Measurements from ENCODE around the gene ADCK1. TPM values are rescaled to one million over a fixed set of nuclear protein-coding genes. Genes with fewer than 3 reads are reported as not detected.

ADCK1 gene
- total and polyA plus RNA-seq, 2 experiments from 2014 or later: 6.7 to 11.2 TPM

DNA sequence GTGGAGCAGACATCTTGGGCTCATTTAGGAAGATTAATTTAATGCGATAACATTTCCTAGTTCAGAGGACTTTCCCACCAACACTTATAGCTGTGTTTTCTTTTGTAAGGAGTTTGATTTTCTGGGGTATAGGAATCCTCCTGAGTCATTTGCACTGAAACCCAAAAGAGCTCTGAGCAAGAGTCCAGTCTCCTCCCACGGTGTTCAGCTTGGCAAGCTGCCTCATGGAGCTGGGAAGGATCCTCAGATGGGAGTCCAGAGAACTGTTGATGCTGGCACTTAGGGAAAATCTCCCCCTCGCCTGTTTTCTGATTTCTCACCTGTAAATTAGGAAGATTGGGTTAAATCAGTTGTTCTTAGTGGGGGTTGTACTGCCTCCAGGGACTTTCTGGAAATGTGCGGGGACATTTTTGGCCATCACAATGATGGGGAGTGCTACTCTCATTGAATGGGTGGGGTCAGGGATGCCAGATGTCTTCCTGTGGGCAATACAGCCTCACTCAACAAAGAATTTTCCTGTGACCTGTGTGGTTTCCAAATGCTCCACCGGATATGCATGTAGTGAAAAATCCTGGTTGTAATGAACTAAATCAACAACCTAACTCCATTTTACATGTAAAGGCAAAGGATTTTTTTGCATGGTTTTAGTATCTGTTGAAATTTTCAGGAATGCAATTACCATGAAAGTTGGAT, 150.6 kb downstream of the ADCK1 start:
- Histone ChIP-seq H3K4me2 (no peak overlapping the region), H3K4me1 (ENCODE audit: insufficient read depth) (no peaks in the 10 kb centered on the region), H4K20me1 (replicated peaks; ENCODE audit: insufficient read depth) (no peaks in the 10 kb centered on the region), H3K27ac (ENCODE audit: low read depth) (no peak overlapping the region), H3K9me2 (ENCODE audit: insufficient read depth) (no peaks in the 10 kb centered on the region; the same call in 1 of the 2 replicates), H3K36me3 (ENCODE audit: insufficient read depth) (no peaks in the 10 kb centered on the region), H3F3A (replicated peaks; ENCODE audit: low read depth) (no peaks in the 10 kb centered on the region), H2AFZ (0 out of 2 replicates have a peak overlapping the region, but pooled peaks have one; percentile 43), H3K27me3 (ENCODE audit: insufficient read depth) (no peaks in the 10 kb centered on the region), H3K4me3 (no peak overlapping the region), H3K79me2 (replicated peaks; ENCODE audit: insufficient read depth) (no peaks in the 10 kb centered on the region)
- peaks cover 50% of the 10 kb centered on the region for H3K9me3 Mint-ChIP-seq
- H3K36me3 Mint-ChIP-seq (ENCODE audit: low read depth): peaks cover 11% of the 10 kb centered on the region
- peaks cover 2% of the 10 kb centered on the region for H3K27me3 Mint-ChIP-seq (ENCODE audit: insufficient read depth, low read depth, poor library complexity)
- no peak overlapping the region for H3K27ac Mint-ChIP-seq
- H3K4me3 Mint-ChIP-seq: no peak overlapping the region
- DNase-seq (ENCODE audit: low spot score): no peak
- no peaks in the 10 kb centered on the region; the same call in 2 of the 3 replicates for H3K4me1 Mint-ChIP-seq
- TF ChIP-seq EZH2phosphoT487 (IDR thresholded peaks at IDR 0.05; ENCODE audit: unreplicated experiment) (no peak), NANOG (IDR thresholded peaks at IDR 0.05; ENCODE audit: borderline replicate concordance) (no peak), ZNF114 (CRISPR knock-in tag; IDR thresholded peaks at IDR 0.05) (no peak), POLR2AphosphoS5 (IDR thresholded peaks at IDR 0.05; ENCODE audit: low read depth) (no peak), ZNF331 (CRISPR knock-in tag; IDR thresholded peaks at IDR 0.05; ENCODE audit: low read depth) (no peak), CREB1 (CRISPR knock-in tag; IDR thresholded peaks at IDR 0.05; ENCODE audit: low read depth) (no peak), JUNB (IDR thresholded peaks at IDR 0.05; ENCODE audit: unreplicated experiment) (no peak), STAT1 (IDR thresholded peaks at IDR 0.05; ENCODE audit: unreplicated experiment) (no peak), EZH2 (IDR thresholded peaks at IDR 0.05; ENCODE audit: low read depth, unreplicated experiment) (no peak)
- TF ChIP-seq, protein P1, sequence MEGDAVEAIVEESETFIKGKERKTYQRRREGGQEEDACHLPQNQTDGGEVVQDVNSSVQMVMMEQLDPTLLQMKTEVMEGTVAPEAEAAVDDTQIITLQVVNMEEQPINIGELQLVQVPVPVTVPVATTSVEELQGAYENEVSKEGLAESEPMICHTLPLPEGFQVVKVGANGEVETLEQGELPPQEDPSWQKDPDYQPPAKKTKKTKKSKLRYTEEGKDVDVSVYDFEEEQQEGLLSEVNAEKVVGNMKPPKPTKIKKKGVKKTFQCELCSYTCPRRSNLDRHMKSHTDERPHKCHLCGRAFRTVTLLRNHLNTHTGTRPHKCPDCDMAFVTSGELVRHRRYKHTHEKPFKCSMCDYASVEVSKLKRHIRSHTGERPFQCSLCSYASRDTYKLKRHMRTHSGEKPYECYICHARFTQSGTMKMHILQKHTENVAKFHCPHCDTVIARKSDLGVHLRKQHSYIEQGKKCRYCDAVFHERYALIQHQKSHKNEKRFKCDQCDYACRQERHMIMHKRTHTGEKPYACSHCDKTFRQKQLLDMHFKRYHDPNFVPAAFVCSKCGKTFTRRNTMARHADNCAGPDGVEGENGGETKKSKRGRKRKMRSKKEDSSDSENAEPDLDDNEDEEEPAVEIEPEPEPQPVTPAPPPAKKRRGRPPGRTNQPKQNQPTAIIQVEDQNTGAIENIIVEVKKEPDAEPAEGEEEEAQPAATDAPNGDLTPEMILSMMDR (conservative IDR thresholded peaks at IDR 0.05; ENCODE audit: low read depth in 2 of 2): no peak
- TF ChIP-seq, protein P2, sequence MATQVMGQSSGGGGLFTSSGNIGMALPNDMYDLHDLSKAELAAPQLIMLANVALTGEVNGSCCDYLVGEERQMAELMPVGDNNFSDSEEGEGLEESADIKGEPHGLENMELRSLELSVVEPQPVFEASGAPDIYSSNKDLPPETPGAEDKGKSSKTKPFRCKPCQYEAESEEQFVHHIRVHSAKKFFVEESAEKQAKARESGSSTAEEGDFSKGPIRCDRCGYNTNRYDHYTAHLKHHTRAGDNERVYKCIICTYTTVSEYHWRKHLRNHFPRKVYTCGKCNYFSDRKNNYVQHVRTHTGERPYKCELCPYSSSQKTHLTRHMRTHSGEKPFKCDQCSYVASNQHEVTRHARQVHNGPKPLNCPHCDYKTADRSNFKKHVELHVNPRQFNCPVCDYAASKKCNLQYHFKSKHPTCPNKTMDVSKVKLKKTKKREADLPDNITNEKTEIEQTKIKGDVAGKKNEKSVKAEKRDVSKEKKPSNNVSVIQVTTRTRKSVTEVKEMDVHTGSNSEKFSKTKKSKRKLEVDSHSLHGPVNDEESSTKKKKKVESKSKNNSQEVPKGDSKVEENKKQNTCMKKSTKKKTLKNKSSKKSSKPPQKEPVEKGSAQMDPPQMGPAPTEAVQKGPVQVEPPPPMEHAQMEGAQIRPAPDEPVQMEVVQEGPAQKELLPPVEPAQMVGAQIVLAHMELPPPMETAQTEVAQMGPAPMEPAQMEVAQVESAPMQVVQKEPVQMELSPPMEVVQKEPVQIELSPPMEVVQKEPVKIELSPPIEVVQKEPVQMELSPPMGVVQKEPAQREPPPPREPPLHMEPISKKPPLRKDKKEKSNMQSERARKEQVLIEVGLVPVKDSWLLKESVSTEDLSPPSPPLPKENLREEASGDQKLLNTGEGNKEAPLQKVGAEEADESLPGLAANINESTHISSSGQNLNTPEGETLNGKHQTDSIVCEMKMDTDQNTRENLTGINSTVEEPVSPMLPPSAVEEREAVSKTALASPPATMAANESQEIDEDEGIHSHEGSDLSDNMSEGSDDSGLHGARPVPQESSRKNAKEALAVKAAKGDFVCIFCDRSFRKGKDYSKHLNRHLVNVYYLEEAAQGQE (IDR thresholded peaks at IDR 0.05; ENCODE audit: unreplicated experiment): no peak
- TF ChIP-seq, protein P3, sequence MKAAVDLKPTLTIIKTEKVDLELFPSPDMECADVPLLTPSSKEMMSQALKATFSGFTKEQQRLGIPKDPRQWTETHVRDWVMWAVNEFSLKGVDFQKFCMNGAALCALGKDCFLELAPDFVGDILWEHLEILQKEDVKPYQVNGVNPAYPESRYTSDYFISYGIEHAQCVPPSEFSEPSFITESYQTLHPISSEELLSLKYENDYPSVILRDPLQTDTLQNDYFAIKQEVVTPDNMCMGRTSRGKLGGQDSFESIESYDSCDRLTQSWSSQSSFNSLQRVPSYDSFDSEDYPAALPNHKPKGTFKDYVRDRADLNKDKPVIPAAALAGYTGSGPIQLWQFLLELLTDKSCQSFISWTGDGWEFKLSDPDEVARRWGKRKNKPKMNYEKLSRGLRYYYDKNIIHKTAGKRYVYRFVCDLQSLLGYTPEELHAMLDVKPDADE (IDR thresholded peaks at IDR 0.05): no peak
- TF ChIP-seq, protein P4, sequence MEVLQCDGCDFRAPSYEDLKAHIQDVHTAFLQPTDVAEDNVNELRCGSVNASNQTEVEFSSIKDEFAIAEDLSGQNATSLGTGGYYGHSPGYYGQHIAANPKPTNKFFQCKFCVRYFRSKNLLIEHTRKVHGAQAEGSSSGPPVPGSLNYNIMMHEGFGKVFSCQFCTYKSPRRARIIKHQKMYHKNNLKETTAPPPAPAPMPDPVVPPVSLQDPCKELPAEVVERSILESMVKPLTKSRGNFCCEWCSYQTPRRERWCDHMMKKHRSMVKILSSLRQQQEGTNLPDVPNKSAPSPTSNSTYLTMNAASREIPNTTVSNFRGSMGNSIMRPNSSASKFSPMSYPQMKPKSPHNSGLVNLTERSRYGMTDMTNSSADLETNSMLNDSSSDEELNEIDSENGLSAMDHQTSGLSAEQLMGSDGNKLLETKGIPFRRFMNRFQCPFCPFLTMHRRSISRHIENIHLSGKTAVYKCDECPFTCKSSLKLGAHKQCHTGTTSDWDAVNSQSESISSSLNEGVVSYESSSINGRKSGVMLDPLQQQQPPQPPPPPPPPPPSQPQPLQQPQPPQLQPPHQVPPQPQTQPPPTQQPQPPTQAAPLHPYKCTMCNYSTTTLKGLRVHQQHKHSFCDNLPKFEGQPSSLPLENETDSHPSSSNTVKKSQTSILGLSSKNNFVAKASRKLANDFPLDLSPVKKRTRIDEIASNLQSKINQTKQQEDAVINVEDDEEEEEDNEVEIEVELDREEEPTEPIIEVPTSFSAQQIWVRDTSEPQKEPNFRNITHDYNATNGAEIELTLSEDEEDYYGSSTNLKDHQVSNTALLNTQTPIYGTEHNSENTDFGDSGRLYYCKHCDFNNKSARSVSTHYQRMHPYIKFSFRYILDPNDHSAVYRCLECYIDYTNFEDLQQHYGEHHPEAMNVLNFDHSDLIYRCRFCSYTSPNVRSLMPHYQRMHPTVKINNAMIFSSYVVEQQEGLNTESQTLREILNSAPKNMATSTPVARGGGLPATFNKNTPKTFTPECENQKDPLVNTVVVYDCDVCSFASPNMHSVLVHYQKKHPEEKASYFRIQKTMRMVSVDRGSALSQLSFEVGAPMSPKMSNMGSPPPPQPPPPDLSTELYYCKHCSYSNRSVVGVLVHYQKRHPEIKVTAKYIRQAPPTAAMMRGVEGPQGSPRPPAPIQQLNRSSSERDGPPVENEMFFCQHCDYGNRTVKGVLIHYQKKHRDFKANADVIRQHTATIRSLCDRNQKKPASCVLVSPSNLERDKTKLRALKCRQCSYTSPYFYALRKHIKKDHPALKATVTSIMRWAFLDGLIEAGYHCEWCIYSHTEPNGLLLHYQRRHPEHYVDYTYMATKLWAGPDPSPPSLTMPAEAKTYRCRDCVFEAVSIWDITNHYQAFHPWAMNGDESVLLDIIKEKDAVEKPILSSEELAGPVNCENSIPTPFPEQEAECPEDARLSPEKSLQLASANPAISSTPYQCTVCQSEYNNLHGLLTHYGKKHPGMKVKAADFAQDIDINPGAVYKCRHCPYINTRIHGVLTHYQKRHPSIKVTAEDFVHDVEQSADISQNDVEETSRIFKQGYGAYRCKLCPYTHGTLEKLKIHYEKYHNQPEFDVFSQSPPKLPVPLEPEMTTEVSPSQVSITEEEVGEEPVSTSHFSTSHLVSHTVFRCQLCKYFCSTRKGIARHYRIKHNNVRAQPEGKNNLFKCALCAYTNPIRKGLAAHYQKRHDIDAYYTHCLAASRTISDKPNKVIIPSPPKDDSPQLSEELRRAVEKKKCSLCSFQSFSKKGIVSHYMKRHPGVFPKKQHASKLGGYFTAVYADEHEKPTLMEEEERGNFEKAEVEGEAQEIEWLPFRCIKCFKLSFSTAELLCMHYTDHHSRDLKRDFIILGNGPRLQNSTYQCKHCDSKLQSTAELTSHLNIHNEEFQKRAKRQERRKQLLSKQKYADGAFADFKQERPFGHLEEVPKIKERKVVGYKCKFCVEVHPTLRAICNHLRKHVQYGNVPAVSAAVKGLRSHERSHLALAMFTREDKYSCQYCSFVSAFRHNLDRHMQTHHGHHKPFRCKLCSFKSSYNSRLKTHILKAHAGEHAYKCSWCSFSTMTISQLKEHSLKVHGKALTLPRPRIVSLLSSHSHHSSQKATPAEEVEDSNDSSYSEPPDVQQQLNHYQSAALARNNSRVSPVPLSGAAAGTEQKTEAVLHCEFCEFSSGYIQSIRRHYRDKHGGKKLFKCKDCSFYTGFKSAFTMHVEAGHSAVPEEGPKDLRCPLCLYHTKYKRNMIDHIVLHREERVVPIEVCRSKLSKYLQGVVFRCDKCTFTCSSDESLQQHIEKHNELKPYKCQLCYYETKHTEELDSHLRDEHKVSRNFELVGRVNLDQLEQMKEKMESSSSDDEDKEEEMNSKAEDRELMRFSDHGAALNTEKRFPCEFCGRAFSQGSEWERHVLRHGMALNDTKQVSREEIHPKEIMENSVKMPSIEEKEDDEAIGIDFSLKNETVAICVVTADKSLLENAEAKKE (CRISPR knock-in tag; IDR thresholded peaks at IDR 0.05): no peak
- ATAC-seq: no peak
